Fibroblast of lung (primary cell): Measurements from ENCODE around the gene ENOX1. TPM values are rescaled to one million over a fixed set of nuclear protein-coding genes. Genes with fewer than 3 reads are reported as not detected.

Experiments
- DNase-seq, 2 donors: peaks; one replicate each; pipeline versions ENCODE4 v3.0.0 to v3.0.0-alpha.2; 2010; ENCODE audit warnings: low read depth in 2 of 2
- H2AFZ ChIP-seq: 2 replicates; pipeline ENCODE4 v1.5.1; 2012; ENCODE audit warnings: low read length, control low read depth, inconsistent platforms
- H3K27ac ChIP-seq: 2 replicates; pipeline ENCODE4 v1.5.1; 2011; ENCODE audit warnings: low read length, control low read depth; ENCODE audit not compliant: insufficient read depth
- H3K27me3 ChIP-seq: 2 replicates; pipeline ENCODE4 v1.5.1; 2011; ENCODE audit warnings: mild to moderate bottlenecking, low read length; ENCODE audit not compliant: control insufficient read depth, insufficient read depth
- H3K36me3 ChIP-seq: 2 replicates; pipeline ENCODE4 v1.5.1; 2011; ENCODE audit warnings: low read length; ENCODE audit not compliant: control insufficient read depth, insufficient read depth
- H3K4me1 ChIP-seq: 2 replicates; pipeline ENCODE4 v1.5.1; 2011; ENCODE audit warnings: low read length; ENCODE audit not compliant: control insufficient read depth, insufficient read depth; ENCODE audit errors: extremely low read depth
- H3K4me2 ChIP-seq: 2 replicates; pipeline ENCODE4 v1.5.1; 2011; ENCODE audit warnings: low read length, control low read depth; ENCODE audit not compliant: insufficient read depth; ENCODE audit errors: extremely low read depth
- H3K4me3 ChIP-seq, 4 experiments: fragments of 200-600 bp in 1 of 4; sonication (generic) in 1 of 4; replicated peaks in 1 of 4; 2 replicates each; pipeline ENCODE4 v1.5.1; 2011 to 2016; ENCODE audit warnings: low read length in 4 of 4, low read depth in 3 of 4, mild to moderate bottlenecking in 3 of 4, control low read depth in 2 of 4, inconsistent platforms in 1 of 4, mixed read lengths in 1 of 4; ENCODE audit not compliant: insufficient read depth in 1 of 4; ENCODE audit errors: control extremely low read depth in 1 of 4
- H3K79me2 ChIP-seq: 2 replicates; pipeline ENCODE4 v1.5.1; 2012; ENCODE audit warnings: mild to moderate bottlenecking, low read length, inconsistent platforms; ENCODE audit not compliant: control insufficient read depth, insufficient read depth
- H3K9ac ChIP-seq: 2 replicates; pipeline ENCODE4 v1.5.1; 2011; ENCODE audit warnings: mild to moderate bottlenecking, low read length, control low read depth; ENCODE audit not compliant: insufficient read depth
- H3K9me3 ChIP-seq: 2 replicates; pipeline ENCODE4 v1.5.1; 2012; ENCODE audit warnings: low read depth, low read length; ENCODE audit not compliant: control insufficient read depth, insufficient read depth
- H4K20me1 ChIP-seq: 2 replicates; pipeline ENCODE4 v1.5.1; 2011; ENCODE audit warnings: low read length; ENCODE audit not compliant: control insufficient read depth, insufficient read depth; ENCODE audit errors: extremely low read depth
- CTCF ChIP-seq, 2 donors: IDR thresholded peaks in 1 of 2; conservative IDR thresholded peaks in 1 of 2; 1 replicate in 1 of 2; 2 replicates in 1 of 2; pipeline ENCODE4 v1.5.1; 2011 to 2012; ENCODE audit warnings: low read length in 2 of 2, control low read depth in 1 of 2, inconsistent platforms in 1 of 2, low read depth in 1 of 2, mild to moderate bottlenecking in 1 of 2
- EZH2 ChIP-seq: IDR thresholded peaks from 2 replicates; pipeline ENCODE4 v1.5.1; 2012; ENCODE audit warnings: low read length, control low read depth, mild to moderate bottlenecking; ENCODE audit errors: missing control alignments
- polyA plus RNA-seq, 2 donors: library from polyadenylated mRNA; depleted of rRNA in 1 of 2; stranded (reverse) in 1 of 2; unstranded in 1 of 2; fragments of >200 nt; gene quantifications; 2 replicates each; pipeline ENCODE4 v1.2.1, GENCODE V29; 2011 to 2012; ENCODE audit warnings: missing spikeins in 1 of 2
- total RNA-seq: library from RNA; depleted of rRNA; stranded (reverse); fragments of >200 nt; gene quantifications from 2 replicates; pipeline ENCODE4 v1.2.1, GENCODE V29; 2014

The ENOX1 gene
- total and polyA plus RNA-seq, 2 donors (not counting 1 experiment from before 2014, with no cell fraction given): 3.5 to 7.6 TPM

- Histone ChIP-seq H2AFZ (no peak overlapping the region), H3K36me3 (no peaks in the 10 kb centered on the region), H3K9me3 (no peaks in the 10 kb centered on the region), H3K9ac (no peak overlapping the region), H3K4me2 (no peak overlapping the region), H3K27ac (no peak overlapping the region), H3K27me3 (no peaks in the 10 kb centered on the region), H4K20me1 (no peaks in the 10 kb centered on the region), H3K79me2 (no peaks in the 10 kb centered on the region), H3K4me3 (no peak overlapping the region), H3K4me1 (no peaks in the 10 kb centered on the region)
- peak; percentile 29 to 69 for DNase-seq
- TF ChIP-seq CTCF (conservative IDR thresholded peaks at IDR 0.05 in 1 of 2, IDR thresholded peaks at IDR 0.05 in 1 of 2; ENCODE audit: low read depth in 1 of 2, low read length in 2 of 2): no peak
- no peak for TF ChIP-seq EZH2
These were observed 485.9 kb downstream of the ENOX1 start for GRCh38 chr13:43300865-43301264.

- Histone ChIP-seq H3K4me1 (peaks cover 4% of the 10 kb centered on the region), H3K9me3 (no peaks in the 10 kb centered on the region), H4K20me1 (no peaks in the 10 kb centered on the region), H3K79me2 (no peaks in the 10 kb centered on the region), H3K27me3 (no peaks in the 10 kb centered on the region), H3K4me2 (no peak overlapping the region), H2AFZ (no peak overlapping the region), H3K4me3 (no peak overlapping the region), H3K36me3 (no peaks in the 10 kb centered on the region), H3K27ac (no peak overlapping the region), H3K9ac (no peak overlapping the region)
- TF ChIP-seq EZH2 (no peak), CTCF (conservative IDR thresholded peaks at IDR 0.05 in 1 of 2, IDR thresholded peaks at IDR 0.05 in 1 of 2; ENCODE audit: low read depth in 1 of 2, low read length in 2 of 2) (no peak)
- no peak for DNase-seq
These were observed 487.4 kb downstream of the ENOX1 start for GRCh38 chr13:43299374-43299773.

- peaks cover 8% of the 10 kb centered on the region for H3K4me1 ChIP-seq
- no peak overlapping the region for H3K27ac ChIP-seq
- no peaks in the 10 kb centered on the region for H3K36me3 ChIP-seq
- no peak overlapping the region for H2AFZ ChIP-seq
- DNase-seq: no peak
- no peaks in the 10 kb centered on the region for H3K9me3 ChIP-seq
- TF ChIP-seq EZH2 (no peak), CTCF (conservative IDR thresholded peaks at IDR 0.05 in 1 of 2, IDR thresholded peaks at IDR 0.05 in 1 of 2; ENCODE audit: low read depth in 1 of 2, low read length in 2 of 2) (no peak)
- no peaks in the 10 kb centered on the region for H3K27me3 ChIP-seq
- H3K4me2 ChIP-seq: no peak overlapping the region
- no peaks in the 10 kb centered on the region for H3K79me2 ChIP-seq
- no peak overlapping the region for H3K9ac ChIP-seq
- H4K20me1 ChIP-seq: no peaks in the 10 kb centered on the region
- H3K4me3 ChIP-seq: no peak overlapping the region
These were observed 488.0 kb downstream of the ENOX1 start for GRCh38 chr13:43298816-43299215.
